ENCODE measurements around the gene SIGLEC1.

The SIGLEC1 gene

DNA sequence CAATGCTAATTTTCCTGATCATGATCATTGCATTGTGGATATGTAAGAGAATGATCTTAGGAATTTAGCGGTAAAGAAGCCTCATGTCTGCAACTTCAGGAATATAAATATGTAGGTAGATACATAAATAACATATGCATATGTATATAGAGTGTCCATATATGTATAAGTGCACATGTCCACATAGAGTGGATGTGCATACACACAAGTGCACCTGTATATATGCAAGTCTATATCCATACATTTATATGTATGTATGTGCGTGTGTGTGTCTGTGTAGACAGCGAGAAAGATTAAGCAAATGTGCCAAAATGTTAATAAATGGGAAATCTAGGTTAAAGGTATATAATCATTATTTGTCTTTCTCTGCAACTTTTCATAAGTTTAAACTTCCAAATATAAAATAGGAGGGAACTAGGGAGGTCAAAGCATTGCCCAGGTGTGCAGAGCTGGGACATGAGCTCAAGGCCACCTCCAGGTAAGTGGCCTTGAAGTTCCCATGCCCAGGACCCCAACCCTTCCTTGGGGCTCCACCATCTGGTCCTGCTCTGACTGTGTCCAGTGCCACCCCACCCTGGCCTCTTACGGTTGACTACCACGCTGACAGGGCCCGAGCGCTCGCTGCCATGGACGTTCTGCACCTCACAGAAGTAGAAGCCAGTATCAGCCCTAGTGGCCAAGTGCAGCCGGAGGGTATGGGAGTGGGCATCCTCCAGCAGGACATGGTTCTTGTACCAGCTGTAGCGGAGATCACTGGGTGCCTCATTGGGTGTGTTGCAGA lies 9.6 kb downstream of the SIGLEC1 start:
- no peak for DNase-seq (ENCODE audit: low read depth)
- TF ChIP-seq, protein P1, sequence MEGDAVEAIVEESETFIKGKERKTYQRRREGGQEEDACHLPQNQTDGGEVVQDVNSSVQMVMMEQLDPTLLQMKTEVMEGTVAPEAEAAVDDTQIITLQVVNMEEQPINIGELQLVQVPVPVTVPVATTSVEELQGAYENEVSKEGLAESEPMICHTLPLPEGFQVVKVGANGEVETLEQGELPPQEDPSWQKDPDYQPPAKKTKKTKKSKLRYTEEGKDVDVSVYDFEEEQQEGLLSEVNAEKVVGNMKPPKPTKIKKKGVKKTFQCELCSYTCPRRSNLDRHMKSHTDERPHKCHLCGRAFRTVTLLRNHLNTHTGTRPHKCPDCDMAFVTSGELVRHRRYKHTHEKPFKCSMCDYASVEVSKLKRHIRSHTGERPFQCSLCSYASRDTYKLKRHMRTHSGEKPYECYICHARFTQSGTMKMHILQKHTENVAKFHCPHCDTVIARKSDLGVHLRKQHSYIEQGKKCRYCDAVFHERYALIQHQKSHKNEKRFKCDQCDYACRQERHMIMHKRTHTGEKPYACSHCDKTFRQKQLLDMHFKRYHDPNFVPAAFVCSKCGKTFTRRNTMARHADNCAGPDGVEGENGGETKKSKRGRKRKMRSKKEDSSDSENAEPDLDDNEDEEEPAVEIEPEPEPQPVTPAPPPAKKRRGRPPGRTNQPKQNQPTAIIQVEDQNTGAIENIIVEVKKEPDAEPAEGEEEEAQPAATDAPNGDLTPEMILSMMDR (IDR thresholded peaks at IDR 0.05; ENCODE audit: insufficient read depth, low read depth, low read length, missing control alignments) = no peak
- no peak overlapping the region for H3K4me3 ChIP-seq (ENCODE audit: low read depth, low read length)

DNA sequence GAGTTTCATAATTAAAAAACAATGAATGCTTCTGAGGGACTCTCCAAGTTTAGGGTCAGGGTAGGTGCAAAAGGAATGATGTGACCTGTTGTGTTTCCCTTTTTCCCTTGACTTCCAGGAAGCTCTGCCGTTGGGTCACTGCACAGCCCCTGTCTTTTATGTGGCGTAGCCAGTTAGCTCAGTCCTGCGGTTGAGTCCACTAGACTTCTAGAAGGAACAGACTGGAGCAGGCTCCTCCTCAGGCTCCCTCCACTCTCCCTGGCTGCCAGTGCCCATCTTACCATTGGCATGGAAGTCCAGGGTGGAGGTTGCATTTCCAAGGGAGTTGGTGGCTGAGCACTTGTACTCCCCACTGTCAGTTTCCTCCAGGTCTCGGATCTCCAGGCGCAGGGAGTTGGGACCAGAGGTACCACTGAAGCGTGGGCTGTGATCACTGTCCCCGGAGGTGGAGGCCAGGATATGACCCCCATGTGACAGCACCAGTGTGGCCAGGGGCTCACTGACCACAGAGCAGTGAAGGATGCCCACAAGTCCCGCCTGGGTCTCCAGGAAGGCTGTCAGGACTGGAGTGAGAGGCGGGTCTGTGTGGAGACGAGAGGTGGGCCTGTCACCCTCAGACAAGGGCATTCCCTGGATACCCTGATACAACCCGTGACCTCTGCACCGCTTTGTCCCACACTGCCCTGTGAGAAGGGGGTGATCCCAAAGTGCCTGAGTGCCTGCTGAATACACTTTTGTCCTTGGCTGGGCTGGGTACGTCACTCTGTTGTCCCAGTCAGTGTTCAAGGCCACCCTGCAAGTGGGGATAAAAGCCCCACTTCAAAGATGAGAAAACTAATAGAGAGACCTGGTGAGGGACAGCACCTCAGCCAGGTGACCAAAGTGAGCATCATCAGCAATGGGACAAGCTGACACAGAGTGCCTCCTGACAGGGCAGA lies 11.1 kb downstream of the SIGLEC1 start:
- TF ChIP-seq, protein P1 (IDR thresholded peaks at IDR 0.05; ENCODE audit: insufficient read depth, low read depth, low read length, missing control alignments) = no peak
- H3K4me3 ChIP-seq (ENCODE audit: low read depth, low read length) = no peak overlapping the region
- no peak for DNase-seq (ENCODE audit: low read depth)

DNA sequence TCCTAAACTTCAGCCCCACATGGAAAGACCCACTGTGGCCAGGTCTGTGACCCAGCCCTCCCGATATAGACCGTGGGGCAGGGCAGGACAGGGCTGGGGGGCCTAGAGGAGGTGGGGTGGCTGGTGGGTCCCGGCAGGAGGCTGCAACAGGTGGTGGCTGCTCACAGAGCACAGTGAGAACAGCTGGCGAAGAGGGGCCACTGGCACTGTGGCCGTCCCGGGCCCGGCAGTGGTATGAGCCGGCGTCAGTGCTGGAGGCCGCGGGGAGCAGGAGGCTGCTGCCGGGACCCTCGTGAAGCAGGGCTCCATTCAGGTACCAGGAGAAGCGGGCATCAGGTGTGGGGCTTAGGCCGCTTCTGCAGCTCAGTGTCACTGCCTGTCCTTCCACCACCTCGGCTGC lies 13.4 kb downstream of the SIGLEC1 start:
- H3K4me3 ChIP-seq (ENCODE audit: low read depth, low read length) = no peak overlapping the region
- TF ChIP-seq, protein P1 (IDR thresholded peaks at IDR 0.05; ENCODE audit: insufficient read depth, low read depth, low read length, missing control alignments) = no peak
- no peak for DNase-seq (ENCODE audit: low read depth)

DNA sequence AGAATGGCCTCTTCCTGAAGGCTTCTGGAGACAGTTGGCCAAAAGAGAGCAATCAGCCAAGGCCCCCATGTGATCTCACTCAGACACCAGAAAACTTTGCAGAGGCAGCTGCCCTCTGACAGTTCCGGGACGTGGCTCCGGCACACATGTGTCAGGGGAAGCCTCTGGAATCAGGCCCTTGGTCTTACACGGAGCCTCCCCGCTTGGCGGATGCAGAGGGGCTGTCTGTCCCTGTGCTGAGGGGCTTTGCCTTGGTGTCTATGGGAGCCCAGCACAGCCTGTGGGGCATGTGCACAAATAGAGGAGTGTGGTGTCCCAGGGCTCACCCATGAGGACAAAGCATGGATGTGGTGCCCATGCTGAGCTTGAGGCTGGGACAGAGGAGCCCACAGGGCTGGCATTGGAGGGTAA lies 13.8 kb downstream of the SIGLEC1 start:
- TF ChIP-seq, protein P1 (IDR thresholded peaks at IDR 0.05; ENCODE audit: insufficient read depth, low read depth, low read length, missing control alignments) = no peak
- no peak for DNase-seq (ENCODE audit: low read depth)
- no peak overlapping the region for H3K4me3 ChIP-seq (ENCODE audit: low read depth, low read length)

DNA sequence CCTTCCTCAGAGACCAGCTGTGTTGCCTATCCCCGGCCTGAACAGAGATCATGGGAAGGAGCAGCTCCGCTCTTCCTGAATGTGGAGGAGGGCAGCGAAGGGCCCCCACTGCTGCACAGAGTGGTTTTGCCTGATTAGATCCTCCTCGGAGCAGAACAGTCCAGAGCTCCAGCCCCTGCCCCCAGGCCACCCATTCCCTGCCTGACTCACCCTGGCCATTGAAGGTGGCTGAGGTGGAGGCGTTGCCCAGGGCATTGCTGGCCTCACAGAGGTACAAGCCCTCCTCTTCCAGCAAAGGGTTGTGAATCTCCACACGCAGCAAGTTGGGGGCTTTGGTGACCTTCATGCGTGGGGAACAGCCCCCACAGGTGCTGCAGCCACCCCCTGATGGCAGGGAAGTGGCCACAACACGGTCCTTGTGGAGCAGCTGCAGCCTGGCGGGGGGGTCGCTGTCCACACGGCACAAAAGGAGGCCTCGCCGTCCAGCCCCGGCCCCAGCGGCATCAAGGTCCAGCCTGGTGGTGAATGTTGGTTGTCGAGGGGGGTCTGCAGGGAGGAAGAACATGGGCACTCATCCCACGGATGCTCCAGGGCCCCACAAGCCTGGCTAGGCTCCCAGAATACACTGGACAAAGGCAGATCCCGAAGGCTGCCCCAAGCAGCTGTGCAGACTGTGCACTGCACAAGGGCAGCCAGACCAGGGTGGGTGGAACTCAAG lies 14.7 kb downstream of the SIGLEC1 start:
- TF ChIP-seq, protein P1 (IDR thresholded peaks at IDR 0.05; ENCODE audit: insufficient read depth, low read depth, low read length, missing control alignments) = no peak
- no peak for DNase-seq (ENCODE audit: low read depth)
- no peak overlapping the region for H3K4me3 ChIP-seq (ENCODE audit: low read depth, low read length)

DNA sequence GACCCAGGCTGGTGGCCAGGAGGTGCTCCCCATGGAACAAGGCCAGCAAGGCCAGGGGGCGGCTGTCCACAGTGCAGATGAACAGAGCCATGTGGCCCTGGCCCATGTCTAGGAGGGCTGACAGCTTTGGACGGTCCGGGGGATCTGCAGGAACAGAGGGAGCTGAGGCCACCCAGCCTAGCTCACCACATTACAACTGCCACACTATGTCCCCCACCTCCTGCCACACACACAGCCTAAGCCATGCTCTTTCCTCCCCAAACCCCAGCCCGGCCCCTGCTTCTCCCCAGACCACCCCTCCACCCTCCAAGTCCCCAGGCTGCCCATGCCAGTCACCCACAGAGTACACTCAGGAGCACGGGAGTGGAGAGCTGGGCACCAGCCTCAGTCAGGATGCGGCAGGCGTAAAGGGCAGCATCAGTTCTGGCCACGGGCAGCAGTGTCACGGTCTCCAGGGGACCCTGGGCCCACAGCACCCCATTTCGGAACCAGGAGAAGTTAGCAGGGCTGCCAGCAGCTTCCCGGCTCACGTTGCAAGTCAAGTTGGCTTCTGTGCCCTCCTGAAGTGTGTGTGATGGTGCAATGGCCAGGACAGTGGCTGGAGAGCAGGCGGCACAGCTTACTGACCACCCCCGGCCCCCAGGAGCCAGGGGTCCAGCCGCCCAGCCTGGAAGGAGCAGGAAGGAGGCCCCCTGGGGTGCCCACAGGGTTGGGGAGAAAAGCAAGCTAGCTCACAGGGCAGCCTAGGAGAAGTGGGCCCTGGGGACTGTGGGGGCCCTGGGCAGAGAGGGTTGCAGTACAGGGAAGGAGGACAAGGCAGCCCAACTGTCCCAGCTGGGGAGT lies 15.4 kb downstream of the SIGLEC1 start:
- no peak for DNase-seq (ENCODE audit: low read depth)
- TF ChIP-seq, protein P1 (IDR thresholded peaks at IDR 0.05; ENCODE audit: insufficient read depth, low read depth, low read length, missing control alignments) = no peak
- no peak overlapping the region for H3K4me3 ChIP-seq (ENCODE audit: low read depth, low read length)
